GM10266 (cell line): ENCODE measurements around the gene ATP13A2.

ENCODE experiments used
- DNase-seq: peaks from one replicate; pipeline ENCODE4 v3.0.0; 2012; ENCODE audit errors: extremely low spot score
- TF ChIP-seq, protein P1 (sequence below): IDR thresholded peaks from 2 replicates; pipeline ENCODE4 v1.5.1; 2012; ENCODE audit warnings: mild to moderate bottlenecking, low read depth; ENCODE audit not compliant: control insufficient read depth, insufficient read depth; ENCODE audit errors: missing control alignments

ATP13A2 gene

DNA sequence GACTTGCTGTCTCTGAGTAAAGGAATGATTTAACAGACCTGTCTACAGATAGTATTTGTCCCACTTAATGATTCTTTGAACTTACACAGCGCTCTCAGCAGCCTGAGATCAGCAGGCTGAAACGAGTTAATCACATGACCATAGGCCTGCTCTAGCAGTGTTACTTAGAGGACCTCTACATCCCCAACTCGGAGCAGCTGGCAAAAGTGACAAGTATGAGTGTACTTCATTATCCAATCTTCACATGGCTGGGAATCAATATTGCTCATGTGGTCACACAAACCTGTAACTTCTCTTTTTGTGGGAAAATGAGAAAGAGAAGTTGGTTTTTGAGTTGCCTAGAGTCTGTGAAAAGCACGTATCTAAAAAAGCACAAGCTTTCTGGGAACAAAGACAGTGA, 11.4 kb upstream of the ATP13A2 start:
- TF ChIP-seq, protein P1, sequence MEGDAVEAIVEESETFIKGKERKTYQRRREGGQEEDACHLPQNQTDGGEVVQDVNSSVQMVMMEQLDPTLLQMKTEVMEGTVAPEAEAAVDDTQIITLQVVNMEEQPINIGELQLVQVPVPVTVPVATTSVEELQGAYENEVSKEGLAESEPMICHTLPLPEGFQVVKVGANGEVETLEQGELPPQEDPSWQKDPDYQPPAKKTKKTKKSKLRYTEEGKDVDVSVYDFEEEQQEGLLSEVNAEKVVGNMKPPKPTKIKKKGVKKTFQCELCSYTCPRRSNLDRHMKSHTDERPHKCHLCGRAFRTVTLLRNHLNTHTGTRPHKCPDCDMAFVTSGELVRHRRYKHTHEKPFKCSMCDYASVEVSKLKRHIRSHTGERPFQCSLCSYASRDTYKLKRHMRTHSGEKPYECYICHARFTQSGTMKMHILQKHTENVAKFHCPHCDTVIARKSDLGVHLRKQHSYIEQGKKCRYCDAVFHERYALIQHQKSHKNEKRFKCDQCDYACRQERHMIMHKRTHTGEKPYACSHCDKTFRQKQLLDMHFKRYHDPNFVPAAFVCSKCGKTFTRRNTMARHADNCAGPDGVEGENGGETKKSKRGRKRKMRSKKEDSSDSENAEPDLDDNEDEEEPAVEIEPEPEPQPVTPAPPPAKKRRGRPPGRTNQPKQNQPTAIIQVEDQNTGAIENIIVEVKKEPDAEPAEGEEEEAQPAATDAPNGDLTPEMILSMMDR, result no peak
- DNase-seq, result no peak

DNA sequence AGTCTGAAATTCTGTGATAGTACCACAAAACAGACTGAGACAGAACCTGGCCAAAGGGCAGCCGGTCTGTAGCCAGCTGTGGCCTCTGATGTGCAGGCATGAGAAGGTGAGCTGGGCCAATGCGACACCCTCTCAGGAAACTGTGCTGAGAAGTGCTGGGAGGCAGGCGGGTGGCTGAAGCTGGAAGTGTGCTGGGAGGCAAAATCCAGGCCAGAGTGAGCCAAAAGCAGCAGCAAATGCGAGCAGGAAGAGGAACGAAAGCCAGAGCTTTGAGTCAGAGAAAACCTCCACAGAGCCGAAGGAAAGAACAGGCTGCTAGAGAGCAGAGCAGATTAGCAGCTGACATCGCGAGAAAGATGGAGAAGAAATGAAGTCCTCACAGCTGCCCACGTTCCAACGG, 10.2 kb upstream of the ATP13A2 start:
- TF ChIP-seq, protein P1, result no peak

DNA sequence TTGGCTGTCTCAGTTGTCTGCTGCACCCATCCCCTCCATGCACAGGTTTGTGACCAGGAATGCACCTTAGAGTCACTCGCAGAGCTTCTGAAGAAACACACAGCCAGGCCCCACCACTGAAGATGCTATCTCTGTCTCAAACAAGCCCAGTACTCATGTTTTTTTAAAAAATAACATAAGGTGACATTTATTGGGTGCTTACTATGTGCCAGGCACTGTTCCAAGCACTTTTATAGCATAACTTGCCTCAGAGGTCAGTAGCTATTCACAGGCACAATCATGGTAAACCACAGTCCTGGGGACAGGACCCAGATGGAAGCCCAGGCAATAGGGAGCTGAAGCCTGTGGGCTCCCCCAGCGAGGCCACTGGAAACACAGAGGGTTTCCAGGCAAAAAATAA, 8.8 kb upstream of the ATP13A2 start:
- DNase-seq, result no peak
- TF ChIP-seq, protein P1, result no peak

More for the DNA sequence above, 10.2 kb upstream of the ATP13A2 start:
- DNase-seq, result no peak

DNA sequence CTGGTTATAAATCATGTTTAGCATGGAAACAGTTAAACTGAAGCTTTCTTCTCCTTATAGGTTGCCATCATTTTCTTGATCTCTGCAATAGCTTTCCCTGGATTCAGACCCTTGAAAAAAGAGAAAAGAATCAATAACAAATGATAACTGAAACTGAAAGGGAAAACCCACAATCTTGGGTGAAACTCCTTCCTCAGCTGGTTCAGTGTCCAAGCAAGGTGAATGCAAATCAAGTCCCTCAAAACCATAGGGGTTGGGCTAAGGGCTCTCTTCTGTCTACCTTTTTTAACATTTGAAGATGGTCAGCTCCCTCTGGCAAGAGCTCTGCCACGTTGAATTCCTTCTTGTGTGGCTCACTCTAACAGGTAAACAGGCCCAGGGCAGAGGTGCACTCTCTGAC, 7.1 kb upstream of the ATP13A2 start:
- TF ChIP-seq, protein P1, result no peak
- DNase-seq, result no peak

DNA sequence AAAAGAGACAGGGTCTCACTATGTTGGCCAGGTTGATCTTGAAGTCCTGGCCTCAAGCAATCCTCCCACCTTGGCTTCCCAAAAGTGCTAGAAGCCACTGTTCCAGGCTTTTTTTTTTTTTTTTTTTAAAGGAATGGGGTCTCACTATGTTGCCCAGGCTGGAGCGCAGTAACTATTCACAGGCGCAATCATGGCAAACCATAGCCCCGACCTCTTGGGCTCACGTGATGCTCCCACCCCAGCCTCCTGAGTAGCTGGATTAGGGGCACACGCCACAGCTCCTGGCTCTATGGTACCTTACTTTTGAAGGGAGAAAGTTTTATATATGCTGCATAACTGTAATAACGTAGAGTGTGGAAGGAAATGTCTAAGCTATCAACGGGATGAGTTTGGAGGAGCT, 5.7 kb upstream of the ATP13A2 start:
- DNase-seq, result no peak
- TF ChIP-seq, protein P1, result no peak

DNA sequence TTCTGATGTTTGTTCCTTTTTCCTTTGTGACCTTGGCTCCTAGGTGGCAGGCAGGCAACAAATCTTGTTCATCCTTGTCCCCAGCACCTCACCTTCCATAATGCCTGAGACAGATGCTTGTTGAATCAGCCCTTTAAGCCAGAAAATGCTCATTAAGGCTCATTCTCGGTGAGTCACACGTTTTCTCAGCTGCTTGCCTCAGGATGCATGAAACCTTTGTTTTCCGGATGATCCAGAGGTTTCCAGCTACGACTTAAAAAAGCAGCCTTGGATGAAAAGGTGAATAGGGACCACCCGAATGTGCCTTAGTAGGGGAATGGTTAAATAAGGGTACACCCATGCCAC, 4.6 kb upstream of the ATP13A2 start:
- DNase-seq, result no peak
- TF ChIP-seq, protein P1, result no peak

DNA sequence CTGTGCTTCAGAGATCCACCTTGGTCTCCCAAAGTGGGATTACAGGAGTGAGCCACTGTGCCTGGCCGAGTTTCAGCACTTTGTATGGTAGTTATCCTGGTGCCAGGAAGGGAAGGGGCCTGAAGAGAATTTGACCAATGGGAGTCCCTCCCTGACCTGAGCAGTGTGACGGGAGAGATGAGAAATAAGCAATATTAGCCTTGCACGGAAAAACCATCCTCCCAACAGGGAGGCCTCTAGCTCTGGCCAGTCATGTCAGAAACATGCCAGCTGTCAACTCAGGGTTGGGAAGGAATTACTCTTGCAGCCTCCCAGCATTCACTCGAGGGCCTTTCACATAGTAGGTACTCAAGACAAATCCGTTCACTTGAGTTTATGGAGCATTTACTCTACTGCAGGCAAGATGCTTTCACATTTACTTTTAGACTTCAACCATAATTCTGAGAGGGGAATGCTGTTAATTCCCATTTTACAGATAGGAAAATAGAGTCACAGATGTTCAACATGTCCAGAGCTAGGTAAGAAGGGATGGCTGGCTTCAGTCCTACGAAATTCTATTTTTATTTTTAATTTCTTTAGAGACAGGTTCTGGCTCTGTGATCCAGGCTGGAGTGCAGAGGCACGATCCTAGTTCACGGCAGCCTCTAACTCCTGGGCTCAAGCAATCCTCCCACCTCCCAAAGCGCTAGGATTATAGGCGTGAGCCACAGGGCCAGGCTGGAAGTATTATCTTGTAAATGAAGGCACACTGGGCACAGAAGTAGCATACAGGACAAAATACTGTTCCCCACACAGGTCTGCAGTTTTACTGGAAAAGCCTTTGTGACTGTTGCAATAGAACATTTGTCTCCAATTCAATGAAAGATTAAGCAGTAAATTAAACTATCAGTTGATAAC, 3.2 kb upstream of the ATP13A2 start:
- TF ChIP-seq, protein P1, result no peak
- DNase-seq, result no peak
